ENCODE data around the gene GDPD4.

GRCh38 chr11:77193911-77194830 is 107.3 kb downstream of the GDPD4 start:
- TF ChIP-seq, protein P1, sequence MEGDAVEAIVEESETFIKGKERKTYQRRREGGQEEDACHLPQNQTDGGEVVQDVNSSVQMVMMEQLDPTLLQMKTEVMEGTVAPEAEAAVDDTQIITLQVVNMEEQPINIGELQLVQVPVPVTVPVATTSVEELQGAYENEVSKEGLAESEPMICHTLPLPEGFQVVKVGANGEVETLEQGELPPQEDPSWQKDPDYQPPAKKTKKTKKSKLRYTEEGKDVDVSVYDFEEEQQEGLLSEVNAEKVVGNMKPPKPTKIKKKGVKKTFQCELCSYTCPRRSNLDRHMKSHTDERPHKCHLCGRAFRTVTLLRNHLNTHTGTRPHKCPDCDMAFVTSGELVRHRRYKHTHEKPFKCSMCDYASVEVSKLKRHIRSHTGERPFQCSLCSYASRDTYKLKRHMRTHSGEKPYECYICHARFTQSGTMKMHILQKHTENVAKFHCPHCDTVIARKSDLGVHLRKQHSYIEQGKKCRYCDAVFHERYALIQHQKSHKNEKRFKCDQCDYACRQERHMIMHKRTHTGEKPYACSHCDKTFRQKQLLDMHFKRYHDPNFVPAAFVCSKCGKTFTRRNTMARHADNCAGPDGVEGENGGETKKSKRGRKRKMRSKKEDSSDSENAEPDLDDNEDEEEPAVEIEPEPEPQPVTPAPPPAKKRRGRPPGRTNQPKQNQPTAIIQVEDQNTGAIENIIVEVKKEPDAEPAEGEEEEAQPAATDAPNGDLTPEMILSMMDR (IDR thresholded peaks at IDR 0.05) = no peak
- TF ChIP-seq POLR2AphosphoS5 (IDR thresholded peaks at IDR 0.05) (no peak), EP300 (IDR thresholded peaks at IDR 0.05) (no peak), POLR2A (IDR thresholded peaks at IDR 0.05; ENCODE audit: low read depth) (no peak)

Measured in esophagus muscularis mucosa (tissue), 4 donors.